Kidney glomerular epithelial cell (primary cell): ENCODE results near the gene MCAM.
A peak's percentile ranks its signal among the peaks of the same experiment; 100 is the strongest.

Experiments
- DNase-seq: peaks from one replicate; lab custom pipeline; 2025; lab: John Stamatoyannopoulos, UW

The MCAM gene, protein sequence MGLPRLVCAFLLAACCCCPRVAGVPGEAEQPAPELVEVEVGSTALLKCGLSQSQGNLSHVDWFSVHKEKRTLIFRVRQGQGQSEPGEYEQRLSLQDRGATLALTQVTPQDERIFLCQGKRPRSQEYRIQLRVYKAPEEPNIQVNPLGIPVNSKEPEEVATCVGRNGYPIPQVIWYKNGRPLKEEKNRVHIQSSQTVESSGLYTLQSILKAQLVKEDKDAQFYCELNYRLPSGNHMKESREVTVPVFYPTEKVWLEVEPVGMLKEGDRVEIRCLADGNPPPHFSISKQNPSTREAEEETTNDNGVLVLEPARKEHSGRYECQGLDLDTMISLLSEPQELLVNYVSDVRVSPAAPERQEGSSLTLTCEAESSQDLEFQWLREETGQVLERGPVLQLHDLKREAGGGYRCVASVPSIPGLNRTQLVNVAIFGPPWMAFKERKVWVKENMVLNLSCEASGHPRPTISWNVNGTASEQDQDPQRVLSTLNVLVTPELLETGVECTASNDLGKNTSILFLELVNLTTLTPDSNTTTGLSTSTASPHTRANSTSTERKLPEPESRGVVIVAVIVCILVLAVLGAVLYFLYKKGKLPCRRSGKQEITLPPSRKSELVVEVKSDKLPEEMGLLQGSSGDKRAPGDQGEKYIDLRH

GRCh38 chr11:119316729-119317591, at the start of gene MCAM:
Gene MCAM (minus strand): TSS chr11:119317130. CDS start chr11:119317101, 29 bp downstream.
- DNase-seq = no peak

DNA sequence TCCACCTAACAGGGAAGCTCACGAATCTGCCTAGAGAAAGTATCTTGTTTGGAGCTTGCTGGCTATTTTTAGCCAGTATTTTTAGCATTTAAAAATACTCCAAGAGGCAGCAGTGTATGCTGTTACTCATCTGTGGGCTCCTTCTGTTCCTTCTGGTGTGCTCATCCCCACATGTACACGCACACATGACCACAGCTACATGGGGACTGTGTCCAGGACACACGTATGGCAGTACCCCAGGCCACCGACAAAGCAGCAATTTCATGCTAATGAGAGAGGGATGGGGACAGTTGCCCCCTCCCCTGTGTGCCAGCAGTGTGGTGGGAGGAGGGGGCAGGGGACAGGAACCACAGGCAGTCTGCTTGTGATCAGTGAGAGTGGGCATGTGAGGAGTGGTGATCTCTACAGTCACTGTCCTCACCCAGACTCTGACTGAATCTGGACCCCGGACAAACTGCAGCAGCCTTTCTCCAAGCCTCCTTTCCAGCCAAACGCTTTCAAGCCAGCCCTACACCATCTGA, 48.2 kb upstream of the MCAM start:
- no peak for DNase-seq

GRCh38 chr11:119363851-119364590, 47.1 kb upstream of the MCAM start:
- DNase-seq = peak; percentile 19

DNA sequence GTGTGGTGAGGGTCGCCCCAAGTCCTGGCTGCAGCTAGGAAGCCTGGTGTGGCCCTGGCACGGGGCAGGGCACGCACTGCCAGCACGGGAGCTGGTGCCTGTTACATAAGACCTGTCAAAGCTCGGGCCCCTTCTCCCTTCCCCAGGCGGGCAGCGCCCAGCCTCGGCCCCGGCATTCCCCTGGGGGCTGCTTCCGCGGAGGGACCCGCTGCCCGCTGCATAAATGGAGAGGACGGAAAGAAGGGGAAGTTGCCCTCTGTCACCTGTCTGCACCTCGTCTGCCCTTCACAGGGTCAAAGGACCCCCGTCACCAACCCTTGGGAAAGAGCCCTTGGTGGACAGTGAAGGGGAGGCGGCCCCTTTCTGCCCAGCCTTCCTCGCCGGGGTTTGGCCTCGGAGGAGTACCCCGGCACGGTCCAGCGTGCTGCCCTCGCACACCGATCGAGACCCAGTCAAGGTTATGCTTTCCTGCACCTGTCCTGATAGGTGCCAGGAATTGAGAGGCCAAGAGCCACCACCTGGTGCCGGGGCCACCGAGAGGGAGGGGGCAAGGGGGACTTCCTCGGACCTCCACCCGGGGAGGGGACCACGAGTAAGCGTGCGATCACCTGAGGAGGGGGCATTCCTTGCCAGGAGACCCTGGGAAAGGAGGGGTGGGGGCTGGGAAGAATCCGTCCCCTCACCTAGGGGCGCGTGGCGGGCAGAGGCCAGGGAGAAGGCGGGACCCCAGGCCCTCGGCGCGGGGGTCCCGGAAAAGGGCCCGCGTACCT, 46.3 kb upstream of the MCAM start:
- DNase-seq = no peak

GRCh38 chr11:119362741-119363080, 45.8 kb upstream of the MCAM start:
- DNase-seq = no peak

- DNase-seq = no peak
Observed at GRCh38 chr11:119361941-119362725, 45.2 kb upstream of the MCAM start.

DNA sequence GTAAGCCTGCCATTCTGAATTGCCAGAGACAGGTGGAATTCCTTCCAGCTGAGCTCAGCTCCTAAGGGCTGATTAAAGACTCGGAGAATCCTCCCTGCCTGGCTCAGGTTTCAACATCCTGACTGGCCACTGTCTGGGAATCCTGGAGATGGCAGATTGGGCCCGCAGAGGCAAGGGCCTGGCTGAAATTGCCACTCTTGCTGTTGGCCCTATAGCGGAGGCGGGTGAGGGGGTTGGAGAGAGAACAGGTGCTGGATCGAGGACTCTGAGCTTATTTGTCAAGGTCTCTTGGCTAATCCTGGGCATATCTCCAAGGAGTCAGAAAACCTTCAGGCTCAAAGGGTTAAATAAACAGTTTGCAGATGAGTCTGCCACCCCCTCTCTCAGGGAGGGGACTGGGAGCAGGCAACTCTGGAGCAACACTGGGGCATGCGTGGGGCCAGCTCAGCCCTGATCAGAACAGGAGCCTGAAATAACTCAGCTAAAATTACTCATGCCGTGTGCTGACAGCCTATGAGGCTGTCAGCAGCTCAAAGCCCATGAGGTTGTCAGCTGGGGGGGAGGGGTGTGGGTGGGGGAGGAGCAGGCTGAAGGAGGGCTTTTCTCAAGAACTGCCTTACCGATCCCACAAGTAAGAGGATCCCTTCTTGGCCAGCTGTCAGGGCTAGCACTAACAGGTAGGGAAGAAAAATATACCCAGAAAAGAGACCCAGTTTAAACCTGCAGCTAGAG, 44.3 kb upstream of the MCAM start:
- peak; percentile 93 for DNase-seq

- no peak for DNase-seq
Observed at GRCh38 chr11:119359365-119360214, 42.7 kb upstream of the MCAM start.

GRCh38 chr11:119357074-119357473, 40.1 kb upstream of the MCAM start:
- no peak for DNase-seq

GRCh38 chr11:119356349-119357031, 39.6 kb upstream of the MCAM start:
- DNase-seq = peak; percentile 54

DNA sequence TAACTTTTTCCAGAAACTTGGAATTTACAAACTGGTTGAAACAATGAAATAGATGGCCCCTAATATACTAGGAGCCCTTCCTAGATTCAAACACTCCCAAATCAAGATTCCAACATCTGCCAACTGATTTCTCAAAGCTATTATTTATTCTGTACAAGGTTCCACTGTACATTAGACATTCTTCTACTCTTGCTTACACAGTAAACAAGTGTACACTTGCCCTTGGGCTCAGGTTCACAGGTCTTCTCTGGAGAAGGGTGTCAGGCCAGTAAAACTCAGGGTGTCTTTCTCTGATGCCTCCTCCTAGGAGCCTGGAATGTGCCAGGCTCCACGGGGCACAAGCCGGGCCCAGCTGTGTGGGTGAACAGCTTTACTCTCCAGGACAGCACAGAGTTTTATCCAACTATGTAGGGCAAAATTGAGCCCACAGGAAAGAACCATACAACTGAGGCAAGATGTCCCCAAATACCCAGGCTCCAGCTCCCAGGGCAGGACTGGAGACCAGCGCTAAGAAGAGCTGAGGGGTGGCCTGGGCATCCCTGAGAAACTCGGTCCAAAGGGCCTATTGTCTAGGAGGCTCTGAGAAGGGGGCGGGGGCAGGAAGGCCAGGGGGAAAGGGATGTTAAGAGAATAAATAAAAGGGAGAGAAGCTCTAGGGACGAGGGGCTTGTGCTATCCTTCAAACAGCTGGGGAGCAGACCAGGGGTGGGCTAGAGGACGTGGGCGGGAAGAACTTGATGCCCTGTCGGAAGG, 38.3 kb upstream of the MCAM start:
- no peak for DNase-seq

DNA sequence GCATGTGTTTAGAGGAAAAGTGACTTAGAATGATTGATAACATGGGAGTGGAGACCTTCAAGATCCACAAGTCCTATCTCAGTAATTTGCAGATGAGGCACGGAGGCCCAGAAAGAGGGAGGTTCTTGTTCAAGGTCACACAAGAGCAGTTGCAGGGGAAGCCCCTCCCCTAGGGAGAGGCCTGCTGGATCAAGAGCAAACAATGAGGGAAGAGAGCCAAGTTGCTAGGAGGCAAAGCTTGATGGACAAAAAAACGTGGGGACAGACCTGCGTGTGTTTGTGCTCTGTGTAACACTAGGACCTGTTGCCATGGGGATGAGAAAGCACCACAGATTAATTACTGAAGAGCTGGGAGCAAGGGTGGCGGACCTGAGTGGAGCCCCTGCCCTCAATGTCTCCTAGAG, 35.9 kb upstream of the MCAM start:
- DNase-seq = no peak

DNA sequence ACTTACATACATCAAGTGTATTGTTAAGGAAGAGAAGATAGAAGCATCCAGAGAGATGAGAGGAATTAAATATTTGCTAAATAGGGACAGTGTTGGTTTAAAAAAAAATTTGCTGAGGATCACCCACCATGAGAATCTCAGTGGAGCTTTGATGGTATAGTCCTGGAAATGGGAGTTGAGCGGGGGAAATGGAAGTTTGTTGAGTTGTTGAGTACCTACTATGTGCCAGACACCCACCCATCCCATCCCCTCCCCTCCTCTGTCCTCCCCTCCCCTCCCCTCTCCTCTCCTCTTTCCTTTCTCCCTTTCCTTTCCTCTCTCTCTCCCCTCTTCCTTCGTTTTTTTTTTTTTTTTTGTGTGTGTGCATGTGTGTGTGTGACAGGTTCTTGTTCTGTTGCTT, 34.3 kb upstream of the MCAM start:
- DNase-seq = no peak

DNA sequence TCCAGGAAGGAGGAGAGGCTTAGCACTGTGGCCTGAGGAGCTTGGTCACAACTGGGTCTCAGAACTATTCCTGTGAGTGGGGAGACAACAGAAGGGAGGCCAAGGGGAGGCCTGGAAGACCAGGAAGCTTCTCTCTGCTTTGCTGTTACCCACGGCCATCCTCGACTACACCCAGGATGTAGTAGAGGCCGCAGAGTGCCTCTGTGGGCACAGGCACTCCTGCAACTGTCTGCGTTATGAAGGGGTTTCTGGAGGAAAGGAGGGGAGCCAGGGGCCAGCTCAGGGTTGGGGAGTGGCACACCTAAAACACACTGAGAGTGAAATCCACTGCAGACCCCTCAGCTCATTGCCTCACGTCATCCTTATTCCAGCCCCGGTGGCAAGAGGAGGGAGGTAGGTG, 33.4 kb upstream of the MCAM start:
- no peak for DNase-seq

DNA sequence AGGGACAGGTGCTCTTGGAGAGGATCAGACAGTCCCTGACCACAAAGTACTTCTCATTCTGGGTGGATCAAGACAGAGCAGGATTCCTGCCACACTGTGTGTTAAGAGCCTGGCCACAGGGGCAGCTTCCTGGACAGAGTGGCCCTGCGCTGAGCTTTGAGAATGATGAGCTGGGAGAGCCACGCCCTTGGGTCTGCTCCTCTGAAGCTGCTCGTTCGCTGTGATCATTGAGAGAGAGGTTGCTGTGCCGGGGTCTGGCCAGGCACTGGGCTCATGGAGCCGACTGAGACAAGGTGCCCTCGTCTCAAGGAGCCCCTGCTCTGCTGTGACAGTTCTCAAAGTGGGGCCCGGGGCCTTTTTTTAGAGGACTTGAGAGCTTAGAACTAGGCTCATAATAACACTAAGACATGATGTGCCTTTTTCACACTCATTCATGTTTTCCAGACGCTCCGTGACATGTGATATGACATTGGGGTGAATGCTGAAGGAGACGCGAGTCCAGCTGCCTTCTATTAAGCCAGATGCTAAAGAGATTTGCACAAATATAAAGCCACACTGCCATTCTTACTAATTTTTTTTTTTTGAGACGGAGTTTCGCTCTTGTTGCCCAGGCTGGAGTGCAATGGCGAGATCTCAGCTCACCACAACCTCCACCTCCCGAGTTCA, 31.1 kb upstream of the MCAM start:
- DNase-seq = no peak

DNA sequence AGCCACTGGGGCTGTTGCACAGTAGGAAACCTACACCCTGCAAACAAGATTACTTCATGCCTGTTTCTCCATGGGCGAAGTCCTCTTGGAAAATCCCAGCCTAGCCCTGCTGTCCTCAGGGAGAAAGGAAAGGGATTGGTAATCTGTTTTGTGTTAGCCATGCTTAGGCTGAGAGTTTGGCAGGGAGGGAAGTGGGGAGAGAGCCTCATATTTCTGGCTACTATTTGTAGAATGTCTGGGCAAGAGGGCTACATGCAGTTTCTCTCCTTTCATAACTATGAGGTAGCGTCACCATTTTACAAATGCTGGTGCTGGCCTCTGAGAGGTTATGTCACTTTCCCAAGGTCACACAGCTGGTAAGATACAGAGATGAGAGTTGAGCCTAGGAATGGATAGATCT, 30.3 kb upstream of the MCAM start:
- no peak for DNase-seq

DNA sequence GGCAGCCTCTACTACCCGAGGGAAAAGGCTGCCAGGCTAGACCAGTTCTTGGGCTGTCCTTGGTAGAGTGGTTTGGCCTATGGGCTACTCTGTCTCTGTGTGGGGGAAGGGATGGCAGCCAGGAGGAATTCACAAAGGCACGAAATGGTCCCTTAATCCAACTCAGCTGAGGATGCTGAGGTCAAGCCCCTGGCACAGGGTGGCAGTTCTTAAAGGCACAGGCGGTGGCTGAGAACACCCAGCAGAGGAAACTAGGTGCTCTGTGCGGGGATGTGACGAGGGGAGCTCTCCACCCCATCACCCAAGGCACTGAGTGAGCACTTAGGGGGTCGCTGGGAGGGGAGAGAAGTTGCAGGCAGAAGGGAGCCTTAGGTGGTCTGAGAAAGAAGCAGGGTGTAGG, 29.7 kb upstream of the MCAM start, which contains the start of gene MFRP:
TSS of gene MFRP (minus strand) at position 101 of the 400 bp plus-strand sequence. CDS start 192 bp downstream, outside the sequence.
- no peak for DNase-seq
